ENCODE results near the gene GAA.

DNA sequence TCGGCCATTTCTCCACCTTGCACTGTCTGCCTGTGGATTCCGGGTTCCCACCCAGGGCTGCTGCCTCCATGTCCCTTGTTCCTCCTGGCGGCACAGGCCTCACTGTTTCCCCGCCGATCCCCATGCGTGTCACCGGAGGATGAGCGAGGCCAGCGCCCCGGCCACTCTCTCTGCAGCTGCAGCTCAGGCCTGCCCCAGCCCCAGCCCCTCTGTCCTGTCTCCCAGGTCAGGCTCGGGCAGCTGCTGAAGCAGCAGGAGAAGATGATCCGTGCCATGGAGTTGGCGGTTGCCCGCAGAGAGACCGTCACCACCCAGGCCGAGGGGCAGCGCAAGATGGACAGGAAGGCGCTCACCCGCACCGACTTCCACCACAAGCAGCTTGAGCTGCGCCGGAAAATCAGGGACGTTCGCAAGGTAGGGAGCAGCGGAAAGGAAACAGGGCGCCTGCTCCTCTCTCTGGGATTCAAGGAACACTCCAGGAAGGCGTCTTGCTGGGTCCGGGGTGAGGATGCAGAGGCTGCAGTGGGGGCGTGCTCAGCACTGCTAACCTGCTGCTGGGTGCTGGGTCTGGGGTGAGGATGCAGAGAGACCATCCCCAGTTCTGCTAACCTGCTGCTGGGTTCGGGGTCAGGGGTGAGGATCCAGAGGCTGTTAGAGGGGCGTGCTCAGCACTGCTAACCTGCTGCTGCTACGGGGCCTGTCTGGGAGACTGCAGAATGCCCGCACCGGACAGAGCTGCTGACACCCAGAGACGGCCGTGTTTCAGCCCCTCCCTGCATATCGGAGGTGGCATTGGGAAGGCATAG lies 6.1 kb upstream of the GAA start:
- no peak for TF ChIP-seq EZH2phosphoT487 (IDR thresholded peaks at IDR 0.05; ENCODE audit: borderline replicate concordance, low read depth)
- TF ChIP-seq, protein P1, sequence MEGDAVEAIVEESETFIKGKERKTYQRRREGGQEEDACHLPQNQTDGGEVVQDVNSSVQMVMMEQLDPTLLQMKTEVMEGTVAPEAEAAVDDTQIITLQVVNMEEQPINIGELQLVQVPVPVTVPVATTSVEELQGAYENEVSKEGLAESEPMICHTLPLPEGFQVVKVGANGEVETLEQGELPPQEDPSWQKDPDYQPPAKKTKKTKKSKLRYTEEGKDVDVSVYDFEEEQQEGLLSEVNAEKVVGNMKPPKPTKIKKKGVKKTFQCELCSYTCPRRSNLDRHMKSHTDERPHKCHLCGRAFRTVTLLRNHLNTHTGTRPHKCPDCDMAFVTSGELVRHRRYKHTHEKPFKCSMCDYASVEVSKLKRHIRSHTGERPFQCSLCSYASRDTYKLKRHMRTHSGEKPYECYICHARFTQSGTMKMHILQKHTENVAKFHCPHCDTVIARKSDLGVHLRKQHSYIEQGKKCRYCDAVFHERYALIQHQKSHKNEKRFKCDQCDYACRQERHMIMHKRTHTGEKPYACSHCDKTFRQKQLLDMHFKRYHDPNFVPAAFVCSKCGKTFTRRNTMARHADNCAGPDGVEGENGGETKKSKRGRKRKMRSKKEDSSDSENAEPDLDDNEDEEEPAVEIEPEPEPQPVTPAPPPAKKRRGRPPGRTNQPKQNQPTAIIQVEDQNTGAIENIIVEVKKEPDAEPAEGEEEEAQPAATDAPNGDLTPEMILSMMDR (IDR thresholded peaks at IDR 0.05): no peak
- TF ChIP-seq POLR2AphosphoS5 (IDR thresholded peaks at IDR 0.05; ENCODE audit: low read depth, low read length): no peak
- TF ChIP-seq, protein P2, sequence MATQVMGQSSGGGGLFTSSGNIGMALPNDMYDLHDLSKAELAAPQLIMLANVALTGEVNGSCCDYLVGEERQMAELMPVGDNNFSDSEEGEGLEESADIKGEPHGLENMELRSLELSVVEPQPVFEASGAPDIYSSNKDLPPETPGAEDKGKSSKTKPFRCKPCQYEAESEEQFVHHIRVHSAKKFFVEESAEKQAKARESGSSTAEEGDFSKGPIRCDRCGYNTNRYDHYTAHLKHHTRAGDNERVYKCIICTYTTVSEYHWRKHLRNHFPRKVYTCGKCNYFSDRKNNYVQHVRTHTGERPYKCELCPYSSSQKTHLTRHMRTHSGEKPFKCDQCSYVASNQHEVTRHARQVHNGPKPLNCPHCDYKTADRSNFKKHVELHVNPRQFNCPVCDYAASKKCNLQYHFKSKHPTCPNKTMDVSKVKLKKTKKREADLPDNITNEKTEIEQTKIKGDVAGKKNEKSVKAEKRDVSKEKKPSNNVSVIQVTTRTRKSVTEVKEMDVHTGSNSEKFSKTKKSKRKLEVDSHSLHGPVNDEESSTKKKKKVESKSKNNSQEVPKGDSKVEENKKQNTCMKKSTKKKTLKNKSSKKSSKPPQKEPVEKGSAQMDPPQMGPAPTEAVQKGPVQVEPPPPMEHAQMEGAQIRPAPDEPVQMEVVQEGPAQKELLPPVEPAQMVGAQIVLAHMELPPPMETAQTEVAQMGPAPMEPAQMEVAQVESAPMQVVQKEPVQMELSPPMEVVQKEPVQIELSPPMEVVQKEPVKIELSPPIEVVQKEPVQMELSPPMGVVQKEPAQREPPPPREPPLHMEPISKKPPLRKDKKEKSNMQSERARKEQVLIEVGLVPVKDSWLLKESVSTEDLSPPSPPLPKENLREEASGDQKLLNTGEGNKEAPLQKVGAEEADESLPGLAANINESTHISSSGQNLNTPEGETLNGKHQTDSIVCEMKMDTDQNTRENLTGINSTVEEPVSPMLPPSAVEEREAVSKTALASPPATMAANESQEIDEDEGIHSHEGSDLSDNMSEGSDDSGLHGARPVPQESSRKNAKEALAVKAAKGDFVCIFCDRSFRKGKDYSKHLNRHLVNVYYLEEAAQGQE (IDR thresholded peaks at IDR 0.05; ENCODE audit: low read depth, low read length): no peak
- no peak for TF ChIP-seq SIN3A (IDR thresholded peaks at IDR 0.05; ENCODE audit: borderline replicate concordance, low read depth, low read length)
